Lower leg skin (tissue), 4 donors: ENCODE data around the gene GET3. TPM values are rescaled to one million over a fixed set of nuclear protein-coding genes. Genes with fewer than 3 reads are reported as not detected.

ENCODE experiments used
- DNase-seq, 2 donors: peaks; one replicate each; pipeline ENCODE4 v3.0.0-alpha.2; 2019; ENCODE audit warnings: low spot score in 2 of 2
- H3K4me3 ChIP-seq: fragments of 200-600 bp; sonication (generic); 2 replicates; pipeline ENCODE4 v1.5.1; 2017; ENCODE audit warnings: mild to moderate bottlenecking, low read depth; ENCODE audit not compliant: poor library complexity, severe bottlenecking
- POLR2A ChIP-seq, 2 donors: fragments of 450-650 bp; IDR thresholded peaks; one replicate each; pipeline ENCODE4 v1.6.1; 2016 to 2017; ENCODE audit warnings: antibody characterized with exemption in 2 of 2, mild to moderate bottlenecking in 1 of 2, moderate library complexity in 1 of 2
- WGBS, 2 donors: methylation state at CpG; one replicate each; pipeline ENCODE4 v1.1.5; 2018; 5-methylcytosine and 5-hydroxymethylcytosine counted together
- intact Hi-C: fragments of 100-400 bp; cut with DNase I; formaldehyde crosslinking; loops from one replicate; pipeline ENCODE4 v1.15.0; 2023; ENCODE audit warnings: low total_unique reads
- total RNA-seq, 4 donors: library from RNA; depleted of rRNA; stranded (reverse); fragments of >200 nt; gene quantifications; one replicate each; pipeline ENCODE4 v1.1.0, GENCODE V29; 2016
- TF ChIP-seq, protein P1 (sequence below), 3 donors: fragments of 450-650 bp; IDR thresholded peaks; one replicate each; pipeline ENCODE4 v1.5.1; 2016; ENCODE audit warnings: antibody characterized with exemption in 3 of 3, mild to moderate bottlenecking in 3 of 3, moderate library complexity in 2 of 3

GET3 gene
- total RNA-seq, 4 donors from 2014 or later = 43.2 to 63.2 (median 53.4) TPM

DNA sequence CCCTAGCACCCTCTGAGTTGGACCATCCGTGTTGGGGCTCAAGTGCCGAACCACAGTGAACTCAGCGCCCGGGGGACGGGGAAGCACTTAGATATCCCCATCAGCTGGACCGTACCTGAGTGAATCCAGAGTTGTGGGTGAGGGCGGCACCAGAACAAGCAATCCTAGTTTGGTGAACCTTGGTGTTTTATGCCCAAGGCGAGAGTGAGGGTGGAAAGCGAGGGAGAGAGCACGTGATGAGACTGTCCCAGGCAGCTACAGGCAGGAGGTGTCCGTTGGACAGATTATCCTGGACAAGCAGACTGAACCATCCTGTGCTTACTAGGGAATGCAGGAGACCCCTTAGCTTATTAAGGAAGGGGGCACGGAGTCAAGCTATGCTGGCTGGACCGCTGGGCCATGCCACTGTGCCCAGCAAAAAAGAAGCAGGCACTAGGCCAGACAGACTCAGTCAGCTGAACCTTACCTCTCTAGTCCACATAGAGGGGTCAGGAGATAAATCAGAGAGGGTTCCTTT is 596 bp downstream of the GET3 start:
- intact Hi-C loops = no loop called here
- TF ChIP-seq, protein P1, sequence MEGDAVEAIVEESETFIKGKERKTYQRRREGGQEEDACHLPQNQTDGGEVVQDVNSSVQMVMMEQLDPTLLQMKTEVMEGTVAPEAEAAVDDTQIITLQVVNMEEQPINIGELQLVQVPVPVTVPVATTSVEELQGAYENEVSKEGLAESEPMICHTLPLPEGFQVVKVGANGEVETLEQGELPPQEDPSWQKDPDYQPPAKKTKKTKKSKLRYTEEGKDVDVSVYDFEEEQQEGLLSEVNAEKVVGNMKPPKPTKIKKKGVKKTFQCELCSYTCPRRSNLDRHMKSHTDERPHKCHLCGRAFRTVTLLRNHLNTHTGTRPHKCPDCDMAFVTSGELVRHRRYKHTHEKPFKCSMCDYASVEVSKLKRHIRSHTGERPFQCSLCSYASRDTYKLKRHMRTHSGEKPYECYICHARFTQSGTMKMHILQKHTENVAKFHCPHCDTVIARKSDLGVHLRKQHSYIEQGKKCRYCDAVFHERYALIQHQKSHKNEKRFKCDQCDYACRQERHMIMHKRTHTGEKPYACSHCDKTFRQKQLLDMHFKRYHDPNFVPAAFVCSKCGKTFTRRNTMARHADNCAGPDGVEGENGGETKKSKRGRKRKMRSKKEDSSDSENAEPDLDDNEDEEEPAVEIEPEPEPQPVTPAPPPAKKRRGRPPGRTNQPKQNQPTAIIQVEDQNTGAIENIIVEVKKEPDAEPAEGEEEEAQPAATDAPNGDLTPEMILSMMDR (IDR thresholded peaks at IDR 0.05) = no peak
- no peak for TF ChIP-seq POLR2A (IDR thresholded peaks at IDR 0.05)
- 12% methylated on average over 9 to 13 of the region's 13 CpGs for WGBS, 2 donors
- H3K4me3 ChIP-seq = peak overlapping the region; percentile 67
- DNase-seq = no peak

GRCh38 chr19:12745166-12745897 is 8.0 kb downstream of the GET3 start:
- no peak for DNase-seq
- TF ChIP-seq POLR2A (IDR thresholded peaks at IDR 0.05) = no peak
- TF ChIP-seq, protein P1 (IDR thresholded peaks at IDR 0.05) = no peak
- intact Hi-C loops = no loop called here
- no peak overlapping the region for H3K4me3 ChIP-seq
- 76 to 79% methylated on average over 15 to 22 of the region's 22 CpGs for WGBS, 2 donors

DNA sequence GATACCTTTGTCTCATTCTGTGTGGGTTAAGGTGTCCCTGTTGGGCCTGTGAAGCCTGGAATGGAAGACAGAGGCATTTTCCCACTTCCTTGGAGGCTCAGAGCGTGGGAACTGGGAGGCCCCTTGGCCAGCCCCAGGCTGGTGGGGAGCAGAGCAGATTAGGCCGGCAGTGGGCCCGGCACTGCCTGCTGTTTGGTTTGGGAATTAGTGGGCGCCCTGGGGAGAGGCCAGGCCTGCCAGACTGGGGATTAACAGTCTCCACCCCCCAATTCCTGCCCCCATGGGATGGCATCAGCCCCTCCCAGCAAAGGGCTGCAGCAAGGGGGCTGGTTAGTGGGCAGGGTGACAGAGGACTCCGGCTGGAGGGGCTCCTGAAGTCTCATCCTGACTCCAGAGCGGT is 11.2 kb downstream of the GET3 start:
- WGBS, 2 donors = 71 to 86% methylated on average over 5 of the region's 6 CpGs
- intact Hi-C loops = no loop called here

DNA sequence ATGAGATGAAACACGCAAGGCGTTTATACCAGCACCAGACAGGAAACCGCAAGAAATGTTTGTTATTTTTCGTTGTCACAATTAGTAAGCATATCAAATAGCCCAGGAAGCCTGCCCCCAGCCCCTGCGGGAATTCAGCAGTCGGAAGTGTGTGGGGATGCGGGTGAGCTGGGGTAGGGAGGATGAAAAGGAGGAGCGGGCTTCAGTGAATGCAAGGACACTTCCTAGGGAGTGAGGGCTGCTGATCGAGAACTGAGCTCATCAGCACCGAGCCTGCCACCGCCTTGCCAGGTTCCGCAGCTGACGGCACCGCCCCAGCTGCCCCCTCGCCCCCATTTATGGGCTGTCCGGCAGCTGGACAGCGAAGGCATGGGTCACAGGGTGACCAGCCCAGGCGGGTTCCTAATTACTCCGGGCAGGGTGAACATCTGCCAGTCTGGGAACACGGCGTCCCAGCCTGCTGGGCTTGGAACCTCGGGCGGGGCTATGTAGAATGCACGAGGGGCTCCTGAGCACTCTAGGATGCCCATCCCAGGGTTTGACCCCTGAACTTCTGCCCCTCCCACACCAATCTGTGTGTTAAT is 12.7 kb downstream of the GET3 start:
- TF ChIP-seq, protein P1 (IDR thresholded peaks at IDR 0.05) = no peak
- no peak for TF ChIP-seq POLR2A (IDR thresholded peaks at IDR 0.05)
- no peak for DNase-seq
- intact Hi-C loops = no loop called here
- H3K4me3 ChIP-seq = no peak overlapping the region
- WGBS, 2 donors = 17 to 24% methylated on average over 16 to 24 of the region's 24 CpGs

More for the DNA sequence above, 11.2 kb downstream of the GET3 start:
- no peak overlapping the region for H3K4me3 ChIP-seq
- DNase-seq = no peak
- TF ChIP-seq, protein P1 (IDR thresholded peaks at IDR 0.05) = no peak
- no peak for TF ChIP-seq POLR2A (IDR thresholded peaks at IDR 0.05)

DNA sequence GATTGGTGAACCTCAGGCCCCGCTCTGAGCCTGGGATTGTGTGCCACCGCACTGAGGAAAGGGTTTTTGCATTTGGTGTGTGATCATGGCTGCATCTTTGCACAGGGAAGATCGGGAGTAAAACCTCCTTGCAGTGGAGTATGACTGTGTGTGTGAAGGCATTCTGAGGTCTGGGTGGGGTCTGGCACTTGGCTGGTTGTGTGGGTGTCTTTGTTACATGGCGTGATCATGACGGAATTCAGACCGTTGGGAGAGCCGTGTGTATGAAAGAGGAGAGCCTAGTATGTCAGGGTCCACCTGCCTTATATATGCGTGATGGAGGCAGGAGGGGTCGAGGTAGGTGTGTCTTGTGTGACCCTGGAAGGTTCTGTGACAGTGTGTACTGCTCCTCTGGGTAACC is 13.6 kb downstream of the GET3 start:
- no peak for DNase-seq
- no peak for TF ChIP-seq POLR2A (IDR thresholded peaks at IDR 0.05)
- TF ChIP-seq, protein P1 (IDR thresholded peaks at IDR 0.05) = no peak
- WGBS, 2 donors = 51 to 55% methylated on average over 9 of the region's 9 CpGs
- no peak overlapping the region for H3K4me3 ChIP-seq
- intact Hi-C loops = no loop called here
